GM12891 (cell line): Measurements from ENCODE around the gene PPP1R15B.

Experiments
- PAX5 ChIP-seq: IDR thresholded peaks from 2 replicates; pipeline ENCODE4 v1.6.1; 2011; ENCODE audit warnings: low read length, moderate library complexity, mild to moderate bottlenecking; ENCODE audit not compliant: insufficient read depth, severe bottlenecking
- POLR2A ChIP-seq: IDR thresholded peaks from 2 replicates; pipeline ENCODE4 v1.6.1; 2011; ENCODE audit warnings: low read depth, low read length, control low read depth
- POLR2AphosphoS5 ChIP-seq: IDR thresholded peaks from 2 replicates; pipeline ENCODE4 v1.6.1; 2011; ENCODE audit warnings: low read depth, low read length, control low read depth
- TAF1 ChIP-seq: IDR thresholded peaks from 2 replicates; pipeline ENCODE4 v1.6.1; 2011; ENCODE audit warnings: low read depth, low read length, control low read depth

GRCh38 chr1:204383163-204383904, 28.3 kb downstream of the PPP1R15B start:
- TF ChIP-seq TAF1 (no peak), POLR2AphosphoS5 (no peak), POLR2A (no peak), PAX5 (no peak)
